ENCODE results near the gene CNST.
"Not testable (repeated sequence)": the region's sequence is repeated elsewhere in the genome, so short reads cannot be mapped to it uniquely, and the experiment has no call there.

CNST gene

GRCh38 chr1:246583056-246583440 is 16.8 kb downstream of the CNST start:
- DNase-seq (ENCODE audit: low read depth in 2 of 2) = no peak

GRCh38 chr1:246583448-246584185 is 17.4 kb downstream of the CNST start:
- no peak for DNase-seq (ENCODE audit: low read depth in 2 of 2)

GRCh38 chr1:246587032-246587431 is 20.8 kb downstream of the CNST start:
- DNase-seq (ENCODE audit: low read depth in 2 of 2) = no peak

GRCh38 chr1:246587606-246588005 is 21.4 kb downstream of the CNST start:
- no peak for DNase-seq (ENCODE audit: low read depth in 2 of 2)

- DNase-seq (ENCODE audit: low read depth in 2 of 2) = no peak
These were observed 22.0 kb downstream of the CNST start for GRCh38 chr1:246588159-246588721.

- DNase-seq (ENCODE audit: low read depth in 2 of 2) = not testable (repeated sequence)
These were observed 23.7 kb downstream of the CNST start for GRCh38 chr1:246589919-246590318.

- DNase-seq (ENCODE audit: low read depth in 2 of 2) = no peak
These were observed 24.8 kb downstream of the CNST start for GRCh38 chr1:246591047-246591446.

GRCh38 chr1:246591504-246591903 is 25.2 kb downstream of the CNST start:
- no peak for DNase-seq (ENCODE audit: low read depth in 2 of 2)

GRCh38 chr1:246591958-246592357 is 25.7 kb downstream of the CNST start:
- no peak for DNase-seq (ENCODE audit: low read depth in 2 of 2)

- DNase-seq (ENCODE audit: low read depth in 2 of 2) = no peak
These were observed 26.4 kb downstream of the CNST start for GRCh38 chr1:246592695-246593094.

- DNase-seq (ENCODE audit: low read depth in 2 of 2) = no peak
These were observed 28.9 kb downstream of the CNST start for GRCh38 chr1:246595146-246595545.

- DNase-seq (ENCODE audit: low read depth in 2 of 2) = no peak
These were observed 31.1 kb downstream of the CNST start for GRCh38 chr1:246597340-246597739.

- DNase-seq (ENCODE audit: low read depth in 2 of 2) = no peak
These were observed 31.7 kb downstream of the CNST start for GRCh38 chr1:246597971-246598370.

GRCh38 chr1:246599315-246599714 is 33.1 kb downstream of the CNST start:
- DNase-seq (ENCODE audit: low read depth in 2 of 2) = no peak

- DNase-seq (ENCODE audit: low read depth in 2 of 2) = no peak
These were observed 34.3 kb downstream of the CNST start for GRCh38 chr1:246600579-246600978.

- DNase-seq (ENCODE audit: low read depth in 2 of 2) = no peak
These were observed 35.9 kb downstream of the CNST start for GRCh38 chr1:246602194-246602593.

- not testable (repeated sequence) for DNase-seq (ENCODE audit: low read depth in 2 of 2)
These were observed 39.0 kb downstream of the CNST start for GRCh38 chr1:246605231-246605630.

GRCh38 chr1:246607462-246607861 is 41.2 kb downstream of the CNST start:
- DNase-seq (ENCODE audit: low read depth in 2 of 2) = no peak

GRCh38 chr1:246608616-246609376 is 42.5 kb downstream of the CNST start:
- DNase-seq (ENCODE audit: low read depth in 2 of 2) = no peak

- no peak for DNase-seq (ENCODE audit: low read depth in 2 of 2)
These were observed 43.4 kb downstream of the CNST start for GRCh38 chr1:246609632-246610031.

- no peak for DNase-seq (ENCODE audit: low read depth in 2 of 2)
These were observed 47.0 kb downstream of the CNST start for GRCh38 chr1:246613096-246613758.

- DNase-seq (ENCODE audit: low read depth in 2 of 2) = no peak
These were observed 50.9 kb downstream of the CNST start for GRCh38 chr1:246617156-246617555.

Measured in stimulated activated CD8-positive, alpha-beta memory T cell treated with anti-CD3 and anti-CD28 coated beads, Interleukin-7, amount 100 ng/mL, for 1 hour (primary cell).